ENCODE data around the gene PHF14. TPM values are rescaled to one million over a fixed set of nuclear protein-coding genes. Genes with fewer than 3 reads are reported as not detected.

The PHF14 gene
- total and polyA plus RNA-seq, 2 donors (not counting 1 experiment from before 2014, with no cell fraction given), result 9.6 to 43.7 TPM

DNA sequence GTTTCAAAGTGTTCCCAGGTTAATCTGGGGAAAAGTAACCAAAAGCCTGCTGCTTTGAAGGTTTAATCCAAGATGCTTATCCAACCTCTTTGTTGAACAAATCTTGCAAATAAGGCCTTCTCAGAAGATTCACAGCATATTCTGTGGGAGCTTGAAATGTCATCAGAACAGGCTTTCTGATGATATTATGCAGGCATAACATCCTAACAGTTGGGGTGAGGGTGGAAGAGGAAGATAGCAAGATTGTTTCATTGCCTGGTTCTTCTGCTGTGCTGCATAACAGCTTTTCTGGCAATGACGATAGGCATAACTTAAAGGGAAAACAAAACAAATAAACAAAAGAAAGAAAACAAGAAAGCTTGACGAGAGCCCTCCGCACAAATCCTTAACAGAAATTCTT lies 217.4 kb downstream of the PHF14 start:
- no peak overlapping the region for H3K27ac ChIP-seq (ENCODE audit: low read length in 2 of 2)
- POLR2A ChIA-PET, result no interaction called here

DNA sequence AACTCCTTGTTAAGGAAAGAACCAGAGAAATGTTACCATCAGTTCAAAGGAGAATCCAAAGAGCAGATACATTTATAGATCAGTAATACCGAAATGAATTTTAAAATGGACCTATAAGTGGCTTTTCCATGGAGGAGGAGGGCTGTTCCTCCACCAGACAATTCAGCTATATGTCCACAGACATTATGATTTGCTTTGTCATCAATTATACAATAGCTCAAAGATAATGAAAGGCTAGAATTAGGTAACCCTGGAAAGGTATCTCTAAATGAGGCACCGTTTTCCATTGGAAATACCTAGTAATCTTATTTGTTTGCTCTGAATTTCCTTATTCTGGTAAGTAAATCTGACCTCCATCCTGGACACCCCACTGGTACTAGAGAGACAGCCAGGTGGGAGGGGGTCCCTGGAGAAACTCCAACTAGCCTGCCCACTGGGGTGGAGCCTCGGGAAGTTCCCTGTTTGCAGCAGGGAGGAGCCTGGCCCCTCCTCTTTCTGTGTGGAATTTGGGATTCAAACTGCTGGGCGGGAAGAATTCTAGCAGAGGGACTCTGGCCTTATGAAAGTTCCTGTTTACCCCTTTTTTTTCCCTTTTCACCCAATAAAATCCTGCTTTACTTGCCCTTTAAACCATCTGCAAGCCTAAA lies 218.0 kb downstream of the PHF14 start:
- TF ChIP-seq, protein P1, sequence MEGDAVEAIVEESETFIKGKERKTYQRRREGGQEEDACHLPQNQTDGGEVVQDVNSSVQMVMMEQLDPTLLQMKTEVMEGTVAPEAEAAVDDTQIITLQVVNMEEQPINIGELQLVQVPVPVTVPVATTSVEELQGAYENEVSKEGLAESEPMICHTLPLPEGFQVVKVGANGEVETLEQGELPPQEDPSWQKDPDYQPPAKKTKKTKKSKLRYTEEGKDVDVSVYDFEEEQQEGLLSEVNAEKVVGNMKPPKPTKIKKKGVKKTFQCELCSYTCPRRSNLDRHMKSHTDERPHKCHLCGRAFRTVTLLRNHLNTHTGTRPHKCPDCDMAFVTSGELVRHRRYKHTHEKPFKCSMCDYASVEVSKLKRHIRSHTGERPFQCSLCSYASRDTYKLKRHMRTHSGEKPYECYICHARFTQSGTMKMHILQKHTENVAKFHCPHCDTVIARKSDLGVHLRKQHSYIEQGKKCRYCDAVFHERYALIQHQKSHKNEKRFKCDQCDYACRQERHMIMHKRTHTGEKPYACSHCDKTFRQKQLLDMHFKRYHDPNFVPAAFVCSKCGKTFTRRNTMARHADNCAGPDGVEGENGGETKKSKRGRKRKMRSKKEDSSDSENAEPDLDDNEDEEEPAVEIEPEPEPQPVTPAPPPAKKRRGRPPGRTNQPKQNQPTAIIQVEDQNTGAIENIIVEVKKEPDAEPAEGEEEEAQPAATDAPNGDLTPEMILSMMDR (IDR thresholded peaks at IDR 0.05), result no peak
- TF ChIP-seq EZH2 (IDR thresholded peaks at IDR 0.05; ENCODE audit: borderline replicate concordance, insufficient read depth, low read depth, low read length, poor library complexity, severe bottlenecking), result no peak
- H3K9me3 ChIP-seq (ENCODE audit: control extremely low read depth in 1 of 3, control insufficient read depth in 2 of 3, insufficient read depth in 1 of 3, low read length in 2 of 3), result no peaks in the 10 kb centered on the region
- CTCF ChIA-PET, result no interaction called here
- no peaks in the 10 kb centered on the region for H3K79me2 ChIP-seq (ENCODE audit: control insufficient read depth, insufficient read depth, low read length)
- H4K20me1 ChIP-seq (ENCODE audit: control insufficient read depth, insufficient read depth, low read length, poor library complexity, severe bottlenecking), result no peaks in the 10 kb centered on the region
- WGBS (ENCODE audit: insufficient coverage), result no CpG with 5 or more reads among the region's 4 CpGs
- H3K4me3 ChIP-seq (ENCODE audit: control extremely low read depth in 1 of 5, extremely low read depth in 1 of 5, insufficient read depth in 1 of 5, low read depth in 2 of 5, low read length in 4 of 5), result no peak overlapping the region
- H3K4me3 Mint-ChIP-seq, result no peak overlapping the region
- H3K27ac ChIP-seq (ENCODE audit: low read length in 2 of 2), result no peak overlapping the region
- H3K9ac ChIP-seq (ENCODE audit: low read length), result no peak overlapping the region
- ATAC-seq (ENCODE audit: low read depth) (no peak), DNase-seq (no peak)
- intact Hi-C loops (cut with micrococcal nuclease), result no loop called here
- H3K4me1 Mint-ChIP-seq, result no peaks in the 10 kb centered on the region
- H3K4me1 ChIP-seq (ENCODE audit: control insufficient read depth in 2 of 2, insufficient read depth in 2 of 2, low read length in 2 of 2), result no peaks in the 10 kb centered on the region
- no peaks in the 10 kb centered on the region for H3K27me3 ChIP-seq (replicated peaks in 1 of 4; ENCODE audit: control extremely low read depth in 1 of 4, control insufficient read depth in 3 of 4, insufficient read depth in 4 of 4, low read length in 3 of 4)
- no peak overlapping the region for H3K27ac Mint-ChIP-seq
- H3K4me2 ChIP-seq (replicated peaks; ENCODE audit: low read depth, low read length, poor library complexity, severe bottlenecking), result no peak overlapping the region
- no peaks in the 10 kb centered on the region for H3K9me3 Mint-ChIP-seq (ENCODE audit: insufficient read depth)
- POLR2A ChIA-PET, result no interaction called here
- no peak overlapping the region for H2AFZ ChIP-seq (ENCODE audit: insufficient read depth, low read depth, low read length, poor library complexity, severe bottlenecking)
- no peaks in the 10 kb centered on the region for H3K36me3 ChIP-seq (replicated peaks in 1 of 2; ENCODE audit: control extremely low read depth in 1 of 2, control insufficient read depth in 1 of 2, extremely low read depth in 1 of 2, insufficient read depth in 2 of 2, low read length in 1 of 2)
- peaks cover 8% of the 10 kb centered on the region for H3K27me3 Mint-ChIP-seq

More for the DNA sequence above, 217.4 kb downstream of the PHF14 start:
- Histone ChIP-seq H3K9ac (ENCODE audit: low read length) (no peak overlapping the region), H4K20me1 (ENCODE audit: control insufficient read depth, insufficient read depth, low read length, poor library complexity, severe bottlenecking) (no peaks in the 10 kb centered on the region), H3K27me3 (replicated peaks in 1 of 4; ENCODE audit: control extremely low read depth in 1 of 4, control insufficient read depth in 3 of 4, insufficient read depth in 4 of 4, low read length in 3 of 4) (no peaks in the 10 kb centered on the region), H2AFZ (ENCODE audit: insufficient read depth, low read depth, low read length, poor library complexity, severe bottlenecking) (no peak overlapping the region), H3K36me3 (replicated peaks in 1 of 2; ENCODE audit: control extremely low read depth in 1 of 2, control insufficient read depth in 1 of 2, extremely low read depth in 1 of 2, insufficient read depth in 2 of 2, low read length in 1 of 2) (no peaks in the 10 kb centered on the region), H3K4me1 (ENCODE audit: control insufficient read depth in 2 of 2, insufficient read depth in 2 of 2, low read length in 2 of 2) (no peaks in the 10 kb centered on the region), H3K4me3 (ENCODE audit: control extremely low read depth in 1 of 5, extremely low read depth in 1 of 5, insufficient read depth in 1 of 5, low read depth in 2 of 5, low read length in 4 of 5) (no peak overlapping the region), H3K79me2 (ENCODE audit: control insufficient read depth, insufficient read depth, low read length) (no peaks in the 10 kb centered on the region), H3K4me2 (replicated peaks; ENCODE audit: low read depth, low read length, poor library complexity, severe bottlenecking) (no peak overlapping the region), H3K9me3 (ENCODE audit: control extremely low read depth in 1 of 3, control insufficient read depth in 2 of 3, insufficient read depth in 1 of 3, low read length in 2 of 3) (no peaks in the 10 kb centered on the region)
- CTCF ChIA-PET, result no interaction called here
- ATAC-seq (ENCODE audit: low read depth) (no peak), DNase-seq (no peak)
- H3K9me3 Mint-ChIP-seq (ENCODE audit: insufficient read depth), result no peaks in the 10 kb centered on the region
- WGBS (ENCODE audit: insufficient coverage), result no CpG with 5 or more reads among the region's 3 CpGs
- no peak overlapping the region for H3K4me3 Mint-ChIP-seq
- peaks cover 8% of the 10 kb centered on the region for H3K27me3 Mint-ChIP-seq
- no peak overlapping the region for H3K27ac Mint-ChIP-seq
- H3K4me1 Mint-ChIP-seq, result no peaks in the 10 kb centered on the region
- no peak for TF ChIP-seq EZH2 (IDR thresholded peaks at IDR 0.05; ENCODE audit: borderline replicate concordance, insufficient read depth, low read depth, low read length, poor library complexity, severe bottlenecking)
- TF ChIP-seq, protein P1 (IDR thresholded peaks at IDR 0.05), result no peak
- intact Hi-C loops (cut with micrococcal nuclease), result no loop called here
